ENCODE data around the gene TES. TPM values are rescaled to one million over a fixed set of nuclear protein-coding genes. Genes with fewer than 3 reads are reported as not detected.

The TES gene
- total and polyA plus RNA-seq, 9 of the 15 experiments (the other 6 are each of a cell fraction or from before 2014, with no cell fraction given) = 20.7 to 61.6 (median 53.8) TPM

GRCh38 chr7:116232350-116232749, 22.0 kb downstream of the TES start:
- Histone ChIP-seq H4K20me1 (replicated peaks; ENCODE audit: control insufficient read depth, insufficient read depth, low read length) (peaks cover 13% of the 10 kb centered on the region), H3K36me3 (ENCODE audit: control insufficient read depth, insufficient read depth, low read length) (0 out of 3 replicates have a peak, but pooled peaks cover 2% of the 10 kb centered on the region), H3K9me3 (replicated peaks; ENCODE audit: control insufficient read depth, insufficient read depth, low read depth, low read length) (no peaks in the 10 kb centered on the region), H3K27ac (ENCODE audit: extremely low read depth, low read depth, low read length) (no peak overlapping the region), H3K27me3 (ENCODE audit: control insufficient read depth in 2 of 2, insufficient read depth in 2 of 2, low read length in 2 of 2) (no peaks in the 10 kb centered on the region), H3K4me1 (replicated peaks in 1 of 2; ENCODE audit: control insufficient read depth in 2 of 2, insufficient read depth in 2 of 2, low read length in 2 of 2) (peaks cover 3 to 33% of the 10 kb centered on the region in 2 experiments; a peak in 4 of 5 replicates), H2AFZ (ENCODE audit: low read depth, low read length) (no peak overlapping the region), H3K4me2 (ENCODE audit: insufficient read depth, low read length) (no peak overlapping the region), H3K79me2 (ENCODE audit: control insufficient read depth, insufficient read depth, low read length) (peaks cover 36% of the 10 kb centered on the region), H3K9ac (ENCODE audit: insufficient read depth in 1 of 2, low read depth in 2 of 2, low read length in 2 of 2) (no peak overlapping the region), H3K9me1 (ENCODE audit: control insufficient read depth, insufficient read depth, low read length) (no peaks in the 10 kb centered on the region), H3K4me3 (no peak overlapping the region)
- FAIRE-seq = no peak
- POLR2A ChIA-PET = interaction anchor here (0.6 to 2.0 kb wide), 5 partner anchors 13 to 398 kb away, joined by 3 to 10 read pairs (median 4); partner anchors contain the start of gene TES
- DNase-seq (ENCODE audit: extremely low read depth in 1 of 4, low spot score in 3 of 4) = no peak
- in situ Hi-C loops (cut with MboI) (no loop called here), intact Hi-C loops (cut with micrococcal nuclease) (no loop called here)
- ATAC-seq = no peak
- no TSS peak for BruUV-seq (replicated peaks)
- CTCF ChIA-PET (ENCODE audit: low intra/inter-chr PET ratio) = no interaction called here
- TF ChIP-seq FOXM1 (IDR thresholded peaks at IDR 0.05; ENCODE audit: low read depth) = no peak
- no peak for TF ChIP-seq FOXM1 (CRISPR knock-in tag; IDR thresholded peaks at IDR 0.05; ENCODE audit: low read depth)
- no peak for TF ChIP-seq TEAD1 (CRISPR knock-in tag; IDR thresholded peaks at IDR 0.05)
- no peak for TF ChIP-seq ARID3B (CRISPR knock-in tag; IDR thresholded peaks at IDR 0.05; ENCODE audit: borderline replicate concordance)
- TF ChIP-seq ZNF311 (CRISPR knock-in tag; IDR thresholded peaks at IDR 0.05) = no peak
- TF ChIP-seq THAP12 (CRISPR knock-in tag; IDR thresholded peaks at IDR 0.05) = no peak
- 0 out of 2 replicates have a peak, but pooled peaks have one; percentile 18 for TF ChIP-seq POLR2H (tag; IDR thresholded peaks at IDR 0.05; ENCODE audit: low read depth)
- TF ChIP-seq DLX4 (CRISPR knock-in tag; IDR thresholded peaks at IDR 0.05) = no peak

All from K562 (cell line).